Esophagus squamous epithelium (tissue), 5 donors: ENCODE data around the gene ANKLE1. TPM values are rescaled to one million over a fixed set of nuclear protein-coding genes. Genes with fewer than 3 reads are reported as not detected.
A peak's percentile ranks its signal among the peaks of the same experiment; 100 is the strongest.

Experiments used
- DNase-seq: peaks from one replicate; lab custom pipeline; 2025; lab: John Stamatoyannopoulos, UW
- H3K27ac ChIP-seq, 4 donors: fragments of 200-600 bp; sonication (generic); one replicate each; pipeline ENCODE4 v1.5.1; 2016 to 2019; ENCODE audit warnings: mild to moderate bottlenecking in 1 of 4
- H3K27me3 ChIP-seq, 4 donors: fragments of 200-600 bp; sonication (generic); 1 replicate in 3 of 4; 2 replicates in 1 of 4; pipeline versions ENCODE4 v1.5.1 to v1.6.0; 2017 to 2021; ENCODE audit warnings: antibody characterized with exemption in 1 of 4
- H3K36me3 ChIP-seq, 3 donors: fragments of 200-600 bp; sonication (generic); one replicate each; pipeline ENCODE4 v1.5.1; 2016 to 2019
- H3K4me1 ChIP-seq, 3 donors: fragments of 200-600 bp; sonication (generic); one replicate each; pipeline ENCODE4 v1.5.1; 2017 to 2019
- H3K4me3 ChIP-seq, 4 donors: fragments of 200-600 bp; sonication (generic); 1 replicate in 3 of 4; 2 replicates in 1 of 4; pipeline ENCODE4 v1.5.1; 2016 to 2019; ENCODE audit warnings: mild to moderate bottlenecking in 2 of 4, moderate library complexity in 1 of 4
- H3K9me3 ChIP-seq, 3 donors: fragments of 200-600 bp; sonication (generic); one replicate each; pipeline ENCODE4 v1.5.1; 2016 to 2019
- POLR2A ChIP-seq, 4 donors: fragments of 450-650 bp; IDR thresholded peaks; one replicate each; pipeline ENCODE4 v1.6.1; 2017; ENCODE audit warnings: antibody characterized with exemption in 4 of 4, mild to moderate bottlenecking in 4 of 4, moderate library complexity in 3 of 4
- WGBS, 2 donors: methylation state at CpG; one replicate each; pipeline ENCODE4 v1.1.5; 2018; 5-methylcytosine and 5-hydroxymethylcytosine counted together
- intact Hi-C: fragments of 100-400 bp; cut with DNase I; formaldehyde crosslinking; loops from one replicate; pipeline ENCODE4 v1.15.0; 2022
- total RNA-seq, 4 donors: library from RNA; depleted of rRNA; stranded (reverse); fragments of >200 nt; gene quantifications; one replicate each; pipeline ENCODE4 v1.1.0, GENCODE V29; 2016
- TF ChIP-seq, protein P1 (sequence below), 6 experiments: fragments of 450-650 bp in 4 of 6; fragments of 200-600 bp in 2 of 6; sonication (generic) in 2 of 6; IDR thresholded peaks; one replicate each; pipeline ENCODE4 v1.5.1; 2016 to 2019; ENCODE audit warnings: antibody characterized with exemption in 6 of 6, mild to moderate bottlenecking in 4 of 6, moderate library complexity in 4 of 6
- donor health status: DM: yes; HTN: yes; CAD: no.

The ANKLE1 gene
- total RNA-seq, 4 donors from 2014 or later: 0.12 to 0.57 (median 0.22) TPM; not detected in 1

DNA sequence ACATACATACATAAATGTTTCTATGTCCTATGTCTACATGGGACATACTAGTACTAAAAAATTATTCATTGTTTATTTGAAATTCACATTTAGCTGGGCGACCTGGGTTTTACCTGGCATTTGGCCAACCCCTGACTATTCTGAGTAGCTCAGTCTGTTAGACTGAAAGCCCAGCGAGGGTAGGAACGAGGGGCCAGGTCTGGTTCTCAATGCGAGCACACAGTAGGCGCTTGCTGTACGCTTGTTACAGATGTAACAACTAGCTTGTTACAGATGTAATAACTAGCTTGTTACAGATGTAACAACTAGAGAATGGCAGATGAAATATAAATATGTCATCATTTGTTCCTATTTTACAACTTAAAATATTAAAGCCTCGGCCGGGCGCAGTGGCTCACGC is 53.9 kb downstream of the ANKLE1 start:
- H3K4me3 ChIP-seq: peak overlapping the region in 2 of 4 donors; percentile 57 to 92
- WGBS, 2 donors: 32 to 62% methylated on average over 4 to 10 of the region's 10 CpGs
- H3K4me1 ChIP-seq: peaks cover 35 to 68% (median 38%) of the 10 kb centered on the region in 3 donors
- H3K9me3 ChIP-seq: no peaks in the 10 kb centered on the region
- TF ChIP-seq, protein P1, sequence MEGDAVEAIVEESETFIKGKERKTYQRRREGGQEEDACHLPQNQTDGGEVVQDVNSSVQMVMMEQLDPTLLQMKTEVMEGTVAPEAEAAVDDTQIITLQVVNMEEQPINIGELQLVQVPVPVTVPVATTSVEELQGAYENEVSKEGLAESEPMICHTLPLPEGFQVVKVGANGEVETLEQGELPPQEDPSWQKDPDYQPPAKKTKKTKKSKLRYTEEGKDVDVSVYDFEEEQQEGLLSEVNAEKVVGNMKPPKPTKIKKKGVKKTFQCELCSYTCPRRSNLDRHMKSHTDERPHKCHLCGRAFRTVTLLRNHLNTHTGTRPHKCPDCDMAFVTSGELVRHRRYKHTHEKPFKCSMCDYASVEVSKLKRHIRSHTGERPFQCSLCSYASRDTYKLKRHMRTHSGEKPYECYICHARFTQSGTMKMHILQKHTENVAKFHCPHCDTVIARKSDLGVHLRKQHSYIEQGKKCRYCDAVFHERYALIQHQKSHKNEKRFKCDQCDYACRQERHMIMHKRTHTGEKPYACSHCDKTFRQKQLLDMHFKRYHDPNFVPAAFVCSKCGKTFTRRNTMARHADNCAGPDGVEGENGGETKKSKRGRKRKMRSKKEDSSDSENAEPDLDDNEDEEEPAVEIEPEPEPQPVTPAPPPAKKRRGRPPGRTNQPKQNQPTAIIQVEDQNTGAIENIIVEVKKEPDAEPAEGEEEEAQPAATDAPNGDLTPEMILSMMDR (IDR thresholded peaks at IDR 0.05): no peak
- TF ChIP-seq POLR2A (IDR thresholded peaks at IDR 0.05): no peak
- peak overlapping the region; percentile 80 to 98 (median 93) for H3K27ac ChIP-seq
- intact Hi-C loops: no loop called here
- H3K36me3 ChIP-seq: peaks cover 0 to 17% (median 0%) of the 10 kb centered on the region in 3 donors
- no peak for DNase-seq
- H3K27me3 ChIP-seq: peaks cover 0 to 15% (median 0%) of the 10 kb centered on the region in 4 donors

Other genes with a start within 250 kb of the ANKLE1 start
- 1 to 10 TPM; 3.0 to 5.8 (median 3.2) TPM for gene HAUS8, start 206.4 kb upstream of the ANKLE1 start, total RNA-seq
- 10 to 100 TPM; 25.5 to 60.5 (median 39.5) TPM for gene MYO9B, start 206.1 kb upstream of the ANKLE1 start, total RNA-seq
- 10 to 100 TPM; 11.2 to 22.5 (median 17.6) TPM for gene USE1, start 66.5 kb upstream of the ANKLE1 start, total RNA-seq
- 1 to 10 TPM; 1.8 to 6.9 (median 4.1) TPM for gene OCEL1, start 55.7 kb upstream of the ANKLE1 start, total RNA-seq
- gene NR2F6, start 36.0 kb upstream of the ANKLE1 start, total RNA-seq: 100 to 1,000 TPM in 1 of 4 donors, 10 to 100 TPM in 3; 52.8 to 115 (median 82.7) TPM
- gene USHBP1, start 17.2 kb upstream of the ANKLE1 start, total RNA-seq: 1 to 10 TPM in 1 of 4 donors, under 1 TPM in 2, not detected in 1; 0.70 to 4.8 (median 0.73) TPM
- gene BABAM1, start 14.5 kb upstream of the ANKLE1 start, total RNA-seq: 10 to 100 TPM; 29.1 to 55.8 (median 53.1) TPM
- 1 to 10 TPM; 2.0 to 8.4 (median 5.2) TPM for gene ABHD8, start 21.5 kb downstream of the ANKLE1 start, total RNA-seq
- 10 to 100 TPM; 91.1 to 97.2 (median 92.8) TPM for gene MRPL34, start 24.0 kb downstream of the ANKLE1 start, total RNA-seq
- gene DDA1, start 27.7 kb downstream of the ANKLE1 start, total RNA-seq: 10 to 100 TPM; 16.4 to 29.0 (median 22.7) TPM
- gene ANO8, start 53.0 kb downstream of the ANKLE1 start, total RNA-seq: 10 to 100 TPM in 1 of 4 donors, 1 to 10 TPM in 3; 3.8 to 19.1 (median 6.5) TPM
- gene GTPBP3, start 55.7 kb downstream of the ANKLE1 start, total RNA-seq: 10 to 100 TPM; 22.7 to 34.9 (median 31.4) TPM
- 10 to 100 TPM in 3 of 4 donors, 1 to 10 TPM in 1; 9.1 to 38.3 (median 25.7) TPM for gene PLVAP, start 95.4 kb downstream of the ANKLE1 start, total RNA-seq
- not detected for gene CCDC194, start 112.3 kb downstream of the ANKLE1 start, total RNA-seq
- 10 to 100 TPM in 3 of 4 donors, 1 to 10 TPM in 1; 4.1 to 66.8 (median 31.0) TPM for gene BST2, start 123.7 kb downstream of the ANKLE1 start, total RNA-seq
- gene MVB12A, start 138.1 kb downstream of the ANKLE1 start, total RNA-seq: 10 to 100 TPM; 54.0 to 96.3 (median 61.7) TPM
- gene TMEM221, start 166.8 kb downstream of the ANKLE1 start, total RNA-seq: under 1 TPM in 2 of 4 donors, not detected in 2; 0.19 to 0.26 TPM
- gene NXNL1, start 179.0 kb downstream of the ANKLE1 start, total RNA-seq: not detected
- gene SLC27A1, start 188.6 kb downstream of the ANKLE1 start, total RNA-seq: 10 to 100 TPM in 1 of 4 donors, 1 to 10 TPM in 3; 4.1 to 19.5 (median 8.7) TPM
- gene PGLS, start 229.7 kb downstream of the ANKLE1 start, total RNA-seq: 100 to 1,000 TPM in 1 of 4 donors, 10 to 100 TPM in 3; 84.5 to 104 (median 92.5) TPM